ENCODE data around the gene GREB1L.
"Not testable (repeated sequence)": the region's sequence is repeated elsewhere in the genome, so short reads cannot be mapped to it uniquely, and the experiment has no call there.

DNA sequence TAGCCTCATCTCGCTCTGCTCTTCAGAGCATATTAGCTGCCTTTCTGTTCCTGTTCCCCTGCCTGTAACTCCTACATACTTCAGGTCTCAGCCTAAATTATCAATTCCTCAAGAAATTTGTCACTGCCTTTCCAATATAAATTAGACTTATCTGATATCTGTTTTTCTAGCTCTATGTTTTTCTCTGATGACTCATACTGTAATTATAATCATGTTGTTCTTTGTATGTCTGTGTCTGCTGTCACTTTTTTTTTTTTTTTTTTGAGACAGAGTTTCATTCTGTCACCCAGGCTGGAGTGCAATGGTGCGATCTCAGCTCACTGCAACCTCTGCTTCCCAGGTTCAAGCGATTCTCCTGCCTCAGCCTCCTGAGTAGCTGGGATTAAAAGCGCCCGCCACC is 27.6 kb upstream of the GREB1L start:
- not testable (repeated sequence) for TF ChIP-seq BRCA1 (IDR thresholded peaks at IDR 0.05; ENCODE audit: low read depth, low read length); CEBPB (IDR thresholded peaks at IDR 0.05; ENCODE audit: borderline replicate concordance in 1 of 2, low read depth in 2 of 2, low read length in 2 of 2); CEBPZ (IDR thresholded peaks at IDR 0.05; ENCODE audit: low read depth, low read length); POLR2AphosphoS5 (IDR thresholded peaks at IDR 0.05; ENCODE audit: low read length); SUZ12 (IDR thresholded peaks at IDR 0.05; ENCODE audit: unreplicated experiment); GATAD2B (conservative IDR thresholded peaks at IDR 0.05; ENCODE audit: low read depth); EP300 (IDR thresholded peaks at IDR 0.05; ENCODE audit: borderline replicate concordance in 1 of 2, control insufficient read depth in 1 of 2, low read depth in 2 of 2, low read length in 2 of 2); TAF1 (IDR thresholded peaks at IDR 0.05; ENCODE audit: borderline replicate concordance, low read depth, low read length); ESRRA (IDR thresholded peaks at IDR 0.05; ENCODE audit: low read length); CBFB (IDR thresholded peaks at IDR 0.05; ENCODE audit: low read depth)
- TF ChIP-seq, protein P1, sequence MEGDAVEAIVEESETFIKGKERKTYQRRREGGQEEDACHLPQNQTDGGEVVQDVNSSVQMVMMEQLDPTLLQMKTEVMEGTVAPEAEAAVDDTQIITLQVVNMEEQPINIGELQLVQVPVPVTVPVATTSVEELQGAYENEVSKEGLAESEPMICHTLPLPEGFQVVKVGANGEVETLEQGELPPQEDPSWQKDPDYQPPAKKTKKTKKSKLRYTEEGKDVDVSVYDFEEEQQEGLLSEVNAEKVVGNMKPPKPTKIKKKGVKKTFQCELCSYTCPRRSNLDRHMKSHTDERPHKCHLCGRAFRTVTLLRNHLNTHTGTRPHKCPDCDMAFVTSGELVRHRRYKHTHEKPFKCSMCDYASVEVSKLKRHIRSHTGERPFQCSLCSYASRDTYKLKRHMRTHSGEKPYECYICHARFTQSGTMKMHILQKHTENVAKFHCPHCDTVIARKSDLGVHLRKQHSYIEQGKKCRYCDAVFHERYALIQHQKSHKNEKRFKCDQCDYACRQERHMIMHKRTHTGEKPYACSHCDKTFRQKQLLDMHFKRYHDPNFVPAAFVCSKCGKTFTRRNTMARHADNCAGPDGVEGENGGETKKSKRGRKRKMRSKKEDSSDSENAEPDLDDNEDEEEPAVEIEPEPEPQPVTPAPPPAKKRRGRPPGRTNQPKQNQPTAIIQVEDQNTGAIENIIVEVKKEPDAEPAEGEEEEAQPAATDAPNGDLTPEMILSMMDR (IDR thresholded peaks at IDR 0.05 in 2 of 3, conservative IDR thresholded peaks at IDR 0.05 in 1 of 3; ENCODE audit: control insufficient read depth in 2 of 3, extremely low read depth in 1 of 3, insufficient read depth in 1 of 3, low read depth in 3 of 3, low read length in 3 of 3), result not testable (repeated sequence)
- TF ChIP-seq, protein P2, sequence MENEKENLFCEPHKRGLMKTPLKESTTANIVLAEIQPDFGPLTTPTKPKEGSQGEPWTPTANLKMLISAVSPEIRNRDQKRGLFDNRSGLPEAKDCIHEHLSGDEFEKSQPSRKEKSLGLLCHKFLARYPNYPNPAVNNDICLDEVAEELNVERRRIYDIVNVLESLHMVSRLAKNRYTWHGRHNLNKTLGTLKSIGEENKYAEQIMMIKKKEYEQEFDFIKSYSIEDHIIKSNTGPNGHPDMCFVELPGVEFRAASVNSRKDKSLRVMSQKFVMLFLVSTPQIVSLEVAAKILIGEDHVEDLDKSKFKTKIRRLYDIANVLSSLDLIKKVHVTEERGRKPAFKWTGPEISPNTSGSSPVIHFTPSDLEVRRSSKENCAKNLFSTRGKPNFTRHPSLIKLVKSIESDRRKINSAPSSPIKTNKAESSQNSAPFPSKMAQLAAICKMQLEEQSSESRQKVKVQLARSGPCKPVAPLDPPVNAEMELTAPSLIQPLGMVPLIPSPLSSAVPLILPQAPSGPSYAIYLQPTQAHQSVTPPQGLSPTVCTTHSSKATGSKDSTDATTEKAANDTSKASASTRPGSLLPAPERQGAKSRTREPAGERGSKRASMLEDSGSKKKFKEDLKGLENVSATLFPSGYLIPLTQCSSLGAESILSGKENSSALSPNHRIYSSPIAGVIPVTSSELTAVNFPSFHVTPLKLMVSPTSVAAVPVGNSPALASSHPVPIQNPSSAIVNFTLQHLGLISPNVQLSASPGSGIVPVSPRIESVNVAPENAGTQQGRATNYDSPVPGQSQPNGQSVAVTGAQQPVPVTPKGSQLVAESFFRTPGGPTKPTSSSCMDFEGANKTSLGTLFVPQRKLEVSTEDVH (IDR thresholded peaks at IDR 0.05; ENCODE audit: low read depth, partially characterized antibody), result not testable (repeated sequence)

All from GM12878 (cell line).